Neuronal stem cell (in vitro differentiated cells): Measurements from ENCODE around the gene MYH7B.

Experiments
- DNase-seq: peaks from one replicate; pipeline ENCODE4 v3.0.0-alpha.2; 2013; ENCODE audit warnings: low spot score
- H2AFZ ChIP-seq: one replicate; pipeline ENCODE4 v1.6.1; 2013; ENCODE audit warnings: mild to moderate bottlenecking, low read length, inconsistent platforms
- H2AK5ac ChIP-seq: 2 replicates; pipeline ENCODE4 v1.6.1; 2013; ENCODE audit warnings: low read depth, mild to moderate bottlenecking, inconsistent platforms, low read length, moderate library complexity, mixed read lengths
- H2BK120ac ChIP-seq: 2 replicates; pipeline ENCODE4 v1.6.1; 2013; ENCODE audit warnings: low read depth, mild to moderate bottlenecking, inconsistent platforms, low read length, moderate library complexity, mixed read lengths
- H2BK12ac ChIP-seq: one replicate; pipeline ENCODE4 v1.6.1; 2013; ENCODE audit warnings: low read length, inconsistent platforms
- H2BK15ac ChIP-seq: 2 replicates; pipeline ENCODE4 v1.6.1; 2013; ENCODE audit warnings: mild to moderate bottlenecking, low read length, inconsistent platforms, mixed read lengths
- H2BK5ac ChIP-seq: one replicate; pipeline ENCODE4 v1.6.1; 2013; ENCODE audit warnings: inconsistent platforms, mild to moderate bottlenecking, low read length, moderate library complexity
- H3K14ac ChIP-seq: one replicate; pipeline ENCODE4 v1.6.1; 2013; ENCODE audit warnings: low read length, inconsistent platforms
- H3K18ac ChIP-seq: 2 replicates; pipeline ENCODE4 v1.6.1; 2013; ENCODE audit warnings: low read length, inconsistent platforms
- H3K23ac ChIP-seq: 2 replicates; pipeline ENCODE4 v1.6.1; 2013; ENCODE audit warnings: low read depth, mild to moderate bottlenecking, mixed read lengths, low read length, inconsistent platforms; ENCODE audit not compliant: poor library complexity
- H3K27ac ChIP-seq: replicated peaks from 3 replicates; pipeline ENCODE4 v1.5.1; 2013; ENCODE audit warnings: low read length, inconsistent platforms
- H3K27me3 ChIP-seq, 3 experiments: 2 replicates each; pipeline ENCODE4 v1.6.1; 2013; ENCODE audit warnings: low read length in 3 of 3, mild to moderate bottlenecking in 2 of 3, inconsistent platforms in 1 of 3, low read depth in 1 of 3, mixed read lengths in 1 of 3, moderate library complexity in 1 of 3; ENCODE audit not compliant: control insufficient read depth in 3 of 3, insufficient read depth in 3 of 3
- H3K36me3 ChIP-seq, 2 donors: replicated peaks in 1 of 2; 2 replicates each; pipeline ENCODE4 v1.6.1; 2013; ENCODE audit warnings: low read length in 2 of 2; ENCODE audit not compliant: control insufficient read depth in 2 of 2, insufficient read depth in 2 of 2
- H3K4ac ChIP-seq: 2 replicates; pipeline ENCODE4 v1.6.1; 2013; ENCODE audit warnings: inconsistent platforms, mild to moderate bottlenecking, low read length, moderate library complexity
- H3K4me1 ChIP-seq, 2 donors: 1 replicate in 1 of 2; 2 replicates in 1 of 2; pipeline ENCODE4 v1.6.1; 2013; ENCODE audit warnings: low read length in 2 of 2, low read depth in 1 of 2; ENCODE audit not compliant: control insufficient read depth in 2 of 2, insufficient read depth in 1 of 2
- H3K4me2 ChIP-seq: one replicate; pipeline ENCODE4 v1.6.1; 2013; ENCODE audit warnings: mild to moderate bottlenecking, low read length, inconsistent platforms; ENCODE audit not compliant: insufficient read depth, poor library complexity, severe bottlenecking
- H3K4me3 ChIP-seq, 2 donors: 2 replicates each; pipeline ENCODE4 v1.5.1; 2013; ENCODE audit warnings: low read length in 2 of 2, mild to moderate bottlenecking in 2 of 2, inconsistent platforms in 1 of 2, moderate library complexity in 1 of 2
- H3K79me1 ChIP-seq: one replicate; pipeline ENCODE4 v1.6.1; 2013; ENCODE audit warnings: low read depth, mild to moderate bottlenecking, inconsistent platforms, low read length, moderate library complexity
- H3K9ac ChIP-seq: one replicate; pipeline ENCODE4 v1.6.1; 2013; ENCODE audit warnings: mild to moderate bottlenecking, low read depth, low read length, inconsistent platforms; ENCODE audit not compliant: poor library complexity
- H3K9me3 ChIP-seq, 2 donors: replicated peaks in 1 of 2; 2 replicates each; pipeline versions ENCODE3 to v1.6.1; 2013; ENCODE audit warnings: low read length in 2 of 2, mild to moderate bottlenecking in 2 of 2, inconsistent platforms in 1 of 2, low read depth in 1 of 2, mixed read lengths in 1 of 2, moderate library complexity in 1 of 2; ENCODE audit not compliant: control insufficient read depth in 2 of 2, insufficient read depth in 1 of 2
- H4K8ac ChIP-seq: one replicate; pipeline ENCODE4 v1.6.1; 2013; ENCODE audit warnings: low read depth, mild to moderate bottlenecking, inconsistent platforms, low read length, moderate library complexity
- H4K91ac ChIP-seq: one replicate; pipeline ENCODE4 v1.6.1; 2013; ENCODE audit warnings: low read length, low read depth, mild to moderate bottlenecking, inconsistent platforms; ENCODE audit not compliant: poor library complexity
- WGBS, 2 donors: extraction: QIAGEN DNeasy Blood & Tissue Kit; methylation state at CpG; one replicate each; pipeline ENCODE4 v1.1.7; 2013; ENCODE audit warnings: missing lambda C conversion rate in 2 of 2, mixed read lengths in 1 of 2; ENCODE audit not compliant: insufficient read length in 2 of 2, insufficient replicate concordance in 1 of 2; ENCODE audit errors: extremely low coverage in 2 of 2; 5-methylcytosine and 5-hydroxymethylcytosine counted together

MYH7B gene

GRCh38 chr20:34956751-34957472 lies 1.2 kb downstream of the MYH7B start:
- H2BK12ac ChIP-seq, result no peak overlapping the region
- H3K79me1 ChIP-seq, result no peaks in the 10 kb centered on the region
- H3K9ac ChIP-seq, result no peak overlapping the region
- no peak overlapping the region for H4K91ac ChIP-seq
- no peak overlapping the region for H2BK120ac ChIP-seq
- no peak overlapping the region for H3K4me2 ChIP-seq
- no peak overlapping the region for H3K14ac ChIP-seq
- WGBS, 2 donors, result no CpG with 5 or more reads among the region's 21 CpGs
- peak overlapping the region; percentile 96 for H2AFZ ChIP-seq
- H2BK5ac ChIP-seq, result no peak overlapping the region
- no peak overlapping the region for H3K4ac ChIP-seq
- H3K4me3 ChIP-seq, result no peak overlapping the region
- H3K4me1 ChIP-seq, result peaks cover 3 to 7% of the 10 kb centered on the region in 2 donors
- no peak overlapping the region for H3K27ac ChIP-seq
- peak overlapping the region; percentile 8 for H3K23ac ChIP-seq
- no peaks in the 10 kb centered on the region for H3K27me3 ChIP-seq
- H3K18ac ChIP-seq, result no peak overlapping the region
- no peak overlapping the region for H2BK15ac ChIP-seq
- H4K8ac ChIP-seq, result no peak overlapping the region
- H2AK5ac ChIP-seq, result no peak overlapping the region
- peaks cover 0 to 7% of the 10 kb centered on the region in 2 donors for H3K9me3 ChIP-seq
- no peak for DNase-seq
- no peaks in the 10 kb centered on the region for H3K36me3 ChIP-seq

GRCh38 chr20:34964486-34964885 lies 8.8 kb downstream of the MYH7B start:
- Histone ChIP-seq H3K27ac (no peak overlapping the region), H3K9ac (no peak overlapping the region), H3K79me1 (no peaks in the 10 kb centered on the region), H3K18ac (no peak overlapping the region), H2AFZ (no peak overlapping the region), H4K8ac (no peak overlapping the region), H3K14ac (no peak overlapping the region), H3K27me3 (no peaks in the 10 kb centered on the region), H2BK120ac (no peak overlapping the region), H3K4me3 (no peak overlapping the region), H3K36me3 (no peaks in the 10 kb centered on the region), H4K91ac (no peak overlapping the region), H3K4me2 (no peak overlapping the region), H3K23ac (no peak overlapping the region), H3K4me1 (peaks cover 0 to 11% of the 10 kb centered on the region in 2 donors), H3K9me3 (no peaks in the 10 kb centered on the region), H2AK5ac (no peak overlapping the region), H2BK5ac (no peak overlapping the region), H2BK12ac (no peak overlapping the region), H2BK15ac (no peak overlapping the region), H3K4ac (no peak overlapping the region)
- no CpG with 5 or more reads among the region's 5 CpGs for WGBS, 2 donors
- no peak for DNase-seq

DNA sequence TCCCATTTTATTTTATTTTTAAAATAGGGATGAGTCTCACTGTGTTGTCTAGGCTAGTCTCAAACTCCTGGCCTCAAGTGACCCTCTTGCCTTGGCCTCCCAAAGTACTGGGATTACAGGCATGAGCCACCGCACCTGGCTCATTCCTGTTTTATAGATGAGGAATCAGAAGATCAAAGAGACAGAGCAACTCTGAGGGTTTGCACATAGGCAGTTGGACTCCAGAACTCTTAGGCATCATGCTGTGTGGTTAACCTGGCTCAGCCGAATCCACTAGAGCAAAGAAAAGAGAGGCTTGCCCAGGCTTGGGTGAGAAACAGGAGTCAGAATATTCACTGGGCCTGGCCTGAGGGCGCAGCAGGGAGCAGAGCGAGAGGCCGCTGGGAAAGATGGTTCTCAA lies 9.4 kb downstream of the MYH7B start:
- no peak overlapping the region for H2BK12ac ChIP-seq

GRCh38 chr20:34967421-34967820 lies 11.8 kb downstream of the MYH7B start:
- no peak overlapping the region for H4K91ac ChIP-seq
- H3K36me3 ChIP-seq, result no peaks in the 10 kb centered on the region
- H3K23ac ChIP-seq, result no peak overlapping the region
- H2AFZ ChIP-seq, result no peak overlapping the region
- no peak overlapping the region for H3K4me2 ChIP-seq
- peaks cover 0 to 3% (median 1%) of the 10 kb centered on the region in 3 experiments for H3K27me3 ChIP-seq
- no peak overlapping the region for H4K8ac ChIP-seq
- WGBS, 2 donors, result no CpG with 5 or more reads among the region's 5 CpGs
- H3K4ac ChIP-seq, result no peak overlapping the region
- no peak overlapping the region for H2BK5ac ChIP-seq
- no peak overlapping the region for H3K9ac ChIP-seq
- no peak overlapping the region for H2BK120ac ChIP-seq
- no peak for DNase-seq
- no peak overlapping the region for H3K14ac ChIP-seq
- no peak overlapping the region for H3K4me3 ChIP-seq
- peaks cover 10 to 17% of the 10 kb centered on the region in 2 donors for H3K4me1 ChIP-seq
- peak overlapping the region; percentile 3 for H2AK5ac ChIP-seq
- peak overlapping the region; percentile 27 for H3K18ac ChIP-seq
- H3K9me3 ChIP-seq, result no peaks in the 10 kb centered on the region
- H3K79me1 ChIP-seq, result no peaks in the 10 kb centered on the region
- no peak overlapping the region for H2BK15ac ChIP-seq
- no peak overlapping the region for H2BK12ac ChIP-seq
- no peak overlapping the region for H3K27ac ChIP-seq

More for the DNA sequence above, 9.4 kb downstream of the MYH7B start:
- H2AFZ ChIP-seq, result no peak overlapping the region
- H3K4me3 ChIP-seq, result no peak overlapping the region
- H3K14ac ChIP-seq, result no peak overlapping the region
- H3K36me3 ChIP-seq, result no peaks in the 10 kb centered on the region
- no peak overlapping the region for H3K9ac ChIP-seq
- no peak overlapping the region for H3K4ac ChIP-seq
- H4K8ac ChIP-seq, result no peak overlapping the region
- no peak overlapping the region for H2AK5ac ChIP-seq
- H3K79me1 ChIP-seq, result no peaks in the 10 kb centered on the region
- no peak overlapping the region for H2BK120ac ChIP-seq
- H3K23ac ChIP-seq, result no peak overlapping the region
- H2BK5ac ChIP-seq, result no peak overlapping the region
- H3K4me1 ChIP-seq, result peaks cover 0 to 11% of the 10 kb centered on the region in 2 donors
- no peak overlapping the region for H3K4me2 ChIP-seq
- DNase-seq, result no peak
- no CpG with 5 or more reads among the region's 5 CpGs for WGBS, 2 donors
- H3K18ac ChIP-seq, result no peak overlapping the region
- H3K27ac ChIP-seq, result no peak overlapping the region
- no peak overlapping the region for H4K91ac ChIP-seq
- H2BK15ac ChIP-seq, result no peak overlapping the region
- no peaks in the 10 kb centered on the region for H3K27me3 ChIP-seq
- H3K9me3 ChIP-seq, result no peaks in the 10 kb centered on the region
